ENCODE measurements around the gene DSCAM.
"Not testable (repeated sequence)": the region's sequence is repeated elsewhere in the genome, so short reads cannot be mapped to it uniquely, and the experiment has no call there.

DSCAM gene

DNA sequence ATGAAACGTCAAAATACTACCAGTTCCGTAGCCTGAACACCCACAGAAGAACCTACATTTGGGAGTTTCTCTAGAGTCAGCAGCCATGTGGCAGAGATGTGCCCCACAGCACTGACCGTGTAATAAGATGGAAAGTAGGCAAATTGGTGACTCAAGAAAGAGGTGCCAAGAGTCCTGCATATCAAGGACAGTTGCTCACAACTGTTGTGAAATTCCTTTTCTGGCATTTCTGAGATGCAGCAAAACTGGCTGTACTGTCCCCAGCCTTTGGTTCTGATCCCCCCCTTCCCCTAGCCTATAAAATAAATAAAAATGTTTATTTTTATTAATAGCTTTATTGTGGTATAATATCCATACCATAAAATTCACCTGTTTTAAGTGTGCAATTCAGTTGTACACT lies 655.8 kb downstream of the DSCAM start:
- TF ChIP-seq, protein P1, sequence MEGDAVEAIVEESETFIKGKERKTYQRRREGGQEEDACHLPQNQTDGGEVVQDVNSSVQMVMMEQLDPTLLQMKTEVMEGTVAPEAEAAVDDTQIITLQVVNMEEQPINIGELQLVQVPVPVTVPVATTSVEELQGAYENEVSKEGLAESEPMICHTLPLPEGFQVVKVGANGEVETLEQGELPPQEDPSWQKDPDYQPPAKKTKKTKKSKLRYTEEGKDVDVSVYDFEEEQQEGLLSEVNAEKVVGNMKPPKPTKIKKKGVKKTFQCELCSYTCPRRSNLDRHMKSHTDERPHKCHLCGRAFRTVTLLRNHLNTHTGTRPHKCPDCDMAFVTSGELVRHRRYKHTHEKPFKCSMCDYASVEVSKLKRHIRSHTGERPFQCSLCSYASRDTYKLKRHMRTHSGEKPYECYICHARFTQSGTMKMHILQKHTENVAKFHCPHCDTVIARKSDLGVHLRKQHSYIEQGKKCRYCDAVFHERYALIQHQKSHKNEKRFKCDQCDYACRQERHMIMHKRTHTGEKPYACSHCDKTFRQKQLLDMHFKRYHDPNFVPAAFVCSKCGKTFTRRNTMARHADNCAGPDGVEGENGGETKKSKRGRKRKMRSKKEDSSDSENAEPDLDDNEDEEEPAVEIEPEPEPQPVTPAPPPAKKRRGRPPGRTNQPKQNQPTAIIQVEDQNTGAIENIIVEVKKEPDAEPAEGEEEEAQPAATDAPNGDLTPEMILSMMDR (conservative IDR thresholded peaks at IDR 0.05): no peak
- no peak overlapping the region for H3K27ac ChIP-seq

DNA sequence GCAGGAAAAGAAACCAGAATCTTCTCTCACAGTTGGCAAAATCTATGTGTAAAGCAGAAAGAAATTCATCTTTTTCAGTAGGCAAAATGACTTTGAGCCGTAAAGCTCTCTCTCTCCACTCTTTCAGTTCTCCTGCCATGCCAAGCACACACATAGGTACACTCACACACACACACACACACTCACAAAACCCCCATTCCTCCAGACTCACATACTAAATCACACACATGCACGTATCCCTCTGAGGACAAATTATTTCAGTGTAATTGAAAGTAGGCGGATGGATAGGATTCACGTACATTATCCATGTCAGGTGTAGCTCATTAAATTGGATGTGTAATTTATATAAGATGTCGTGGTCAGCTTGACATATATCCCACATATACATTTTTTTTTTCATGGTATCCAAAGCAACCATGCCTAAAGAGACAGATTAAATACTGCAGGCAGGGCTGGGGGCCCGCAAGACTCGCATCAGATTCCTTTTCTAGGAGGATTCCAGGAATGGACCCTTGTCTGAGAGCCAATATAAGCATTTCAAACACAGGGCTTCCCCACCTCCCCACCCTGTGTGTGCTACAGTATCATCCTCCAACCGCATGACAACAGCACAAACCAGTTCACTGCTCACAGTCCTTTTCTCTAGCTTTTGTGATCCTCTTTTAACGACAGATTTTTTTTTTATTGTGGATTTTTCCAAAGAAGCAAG lies 658.9 kb downstream of the DSCAM start:
- TF ChIP-seq, protein P1 (conservative IDR thresholded peaks at IDR 0.05): no peak
- no peak overlapping the region for H3K27ac ChIP-seq

DNA sequence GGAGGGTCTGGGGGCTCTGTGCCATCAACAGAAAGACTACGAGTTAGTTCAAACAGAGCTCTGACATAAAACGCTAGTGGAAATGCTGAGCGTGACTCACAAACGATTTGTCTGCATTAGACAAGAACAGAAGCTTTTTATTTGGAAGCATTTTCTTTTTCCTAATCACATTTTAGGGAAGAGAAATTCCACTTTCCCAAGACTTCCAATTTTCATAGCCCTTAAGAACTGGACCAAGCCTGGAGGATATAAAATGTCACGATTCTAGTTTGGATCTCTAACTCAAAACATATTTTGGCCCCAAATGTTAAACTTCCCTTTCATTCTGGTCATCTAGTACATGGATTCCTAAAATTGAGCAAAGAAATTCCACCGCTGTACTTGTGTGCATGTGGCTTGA lies 659.7 kb downstream of the DSCAM start:
- H3K27ac ChIP-seq: no peak overlapping the region
- TF ChIP-seq, protein P1 (conservative IDR thresholded peaks at IDR 0.05): no peak

DNA sequence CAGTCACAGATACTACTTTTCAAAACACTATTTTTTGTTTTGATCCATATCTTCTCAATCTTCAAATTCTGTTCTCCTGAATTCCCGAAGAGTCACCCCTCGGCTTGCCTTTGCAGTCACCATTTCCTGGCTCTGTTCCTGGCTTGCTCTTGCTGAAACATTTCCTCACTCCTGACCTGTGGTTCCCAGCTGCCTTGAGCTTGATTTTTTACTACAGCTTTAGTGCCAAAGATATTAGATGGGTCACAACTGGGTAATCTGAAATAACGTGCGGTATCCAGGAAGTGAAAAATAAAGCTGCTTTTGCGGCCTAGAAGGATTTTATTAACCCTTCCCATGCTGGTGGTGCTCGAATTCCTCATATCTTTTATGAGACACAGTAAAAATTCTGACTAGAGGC lies 660.9 kb downstream of the DSCAM start:
- TF ChIP-seq, protein P1 (conservative IDR thresholded peaks at IDR 0.05): no peak
- H3K27ac ChIP-seq: no peak overlapping the region

DNA sequence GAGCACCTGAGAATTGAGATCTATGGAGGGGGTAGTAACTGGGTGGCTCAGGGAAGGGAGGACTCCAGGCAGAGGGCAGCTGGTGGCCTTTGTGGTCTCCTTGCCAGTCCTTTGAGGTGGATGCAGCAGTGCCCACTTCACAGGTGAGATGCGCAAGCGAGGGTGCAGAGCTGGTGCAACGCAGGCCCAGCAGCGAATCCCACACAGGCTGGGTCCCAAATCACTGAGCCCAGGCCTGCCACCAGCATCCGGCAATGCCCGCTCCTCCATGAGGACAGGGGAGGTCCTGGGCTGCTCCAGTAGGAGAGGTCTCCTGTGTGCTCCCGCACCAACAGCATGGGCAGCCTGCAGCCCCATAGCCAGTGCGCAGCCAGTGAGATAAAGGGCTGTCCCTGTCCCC lies 661.8 kb downstream of the DSCAM start:
- H3K27ac ChIP-seq: no peak overlapping the region
- TF ChIP-seq, protein P1 (conservative IDR thresholded peaks at IDR 0.05): no peak

DNA sequence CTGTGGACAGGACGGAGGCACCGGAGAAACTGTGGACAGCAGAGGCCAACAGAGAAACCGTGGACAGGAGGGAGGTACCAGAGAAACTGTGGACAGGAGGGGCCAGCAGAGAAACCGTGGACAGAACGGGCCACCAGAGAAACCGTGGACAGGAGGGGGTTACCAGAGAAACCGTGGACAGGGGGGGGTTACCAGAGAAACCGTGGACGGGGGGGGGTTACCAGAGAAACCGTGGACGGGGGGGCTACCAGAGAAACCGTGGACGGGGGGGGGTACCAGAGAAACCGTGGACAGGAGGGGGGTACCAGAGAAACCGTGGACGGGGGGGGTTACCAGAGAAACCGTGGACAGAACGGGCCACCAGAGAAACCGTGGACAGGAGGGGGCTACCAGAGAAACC lies 664.5 kb downstream of the DSCAM start:
- H3K27ac ChIP-seq: not testable (repeated sequence)

DNA sequence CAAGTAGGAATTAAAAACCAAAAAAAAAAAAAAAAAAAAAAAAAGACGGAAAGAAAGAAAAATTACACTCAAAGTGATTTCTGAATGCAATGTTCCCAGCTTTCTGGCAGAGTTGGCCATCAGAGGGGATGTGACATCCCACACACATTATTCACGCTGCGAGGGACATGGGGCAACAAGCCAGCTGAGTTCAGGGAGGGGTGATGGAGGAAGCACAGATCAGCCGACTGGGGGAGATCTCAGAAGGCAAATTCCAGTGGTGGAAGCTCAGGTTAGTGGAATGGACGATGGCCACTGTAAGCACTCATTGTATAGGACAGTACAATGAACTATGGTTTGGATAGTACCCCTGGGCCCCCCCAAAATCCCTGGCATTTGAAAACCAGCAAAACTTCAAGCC lies 667.8 kb downstream of the DSCAM start:
- no peak overlapping the region for H3K27ac ChIP-seq
- TF ChIP-seq, protein P1 (conservative IDR thresholded peaks at IDR 0.05): no peak

DNA sequence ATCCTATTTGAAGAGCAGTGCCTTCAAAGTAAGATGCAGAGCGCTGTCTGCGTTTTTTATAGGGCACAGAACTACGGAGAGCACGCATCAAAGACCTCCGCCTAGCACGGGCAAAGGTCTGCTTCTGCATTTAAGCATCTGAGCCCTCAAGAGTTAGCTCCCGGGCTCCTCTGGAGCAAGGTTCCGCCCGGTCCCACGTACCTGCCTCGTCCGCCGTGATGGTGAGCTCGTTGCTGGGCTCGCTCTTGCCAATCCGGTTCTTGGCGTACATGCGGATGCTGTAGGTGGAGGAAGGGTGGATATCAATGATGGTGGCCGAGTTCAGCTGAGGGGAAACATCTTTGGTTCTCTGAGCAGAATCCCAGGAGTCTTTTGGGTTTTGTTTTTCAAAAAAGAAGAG lies 668.2 kb downstream of the DSCAM start:
- TF ChIP-seq, protein P1 (conservative IDR thresholded peaks at IDR 0.05): no peak
- no peak overlapping the region for H3K27ac ChIP-seq

Measured in VCaP (cell line).